Mesendoderm (in vitro differentiated cells): ENCODE results near the gene CMYA5.

Source experiments
- DNase-seq: peaks from one replicate; pipeline ENCODE4 v3.0.0; 2013
- H2AK5ac ChIP-seq: 2 replicates; pipeline ENCODE4 v1.6.1; 2013; ENCODE audit warnings: low read length, inconsistent platforms
- H2BK120ac ChIP-seq: 2 replicates; pipeline ENCODE4 v1.6.1; 2013; ENCODE audit warnings: low read depth, mild to moderate bottlenecking, low read length, moderate library complexity, mixed read lengths
- H2BK15ac ChIP-seq: replicated peaks from 2 replicates; pipeline ENCODE4 v1.6.1; 2013; ENCODE audit warnings: low read depth, mild to moderate bottlenecking, moderate library complexity
- H2BK5ac ChIP-seq: 2 replicates; pipeline ENCODE4 v1.6.1; 2013; ENCODE audit warnings: low read length, inconsistent platforms
- H3K18ac ChIP-seq: 2 replicates; pipeline ENCODE4 v1.6.1; 2013; ENCODE audit warnings: mild to moderate bottlenecking, low read length, mixed read lengths
- H3K23ac ChIP-seq: one replicate; pipeline ENCODE4 v1.6.1; 2013; ENCODE audit warnings: low read length
- H3K27ac ChIP-seq: 2 replicates; pipeline ENCODE4 v1.5.1; 2013; ENCODE audit warnings: low read depth, mild to moderate bottlenecking, inconsistent platforms, low read length, moderate library complexity
- H3K27me3 ChIP-seq: 2 replicates; pipeline ENCODE4 v1.6.1; 2013; ENCODE audit warnings: low read length, control low read depth, mild to moderate bottlenecking, inconsistent platforms; ENCODE audit not compliant: insufficient read depth, poor library complexity
- H3K36me3 ChIP-seq: 2 replicates; pipeline ENCODE4 v1.6.1; 2013; ENCODE audit warnings: low read length, inconsistent platforms; ENCODE audit not compliant: control insufficient read depth, insufficient read depth
- H3K4ac ChIP-seq: one replicate; pipeline ENCODE4 v1.6.1; 2013; ENCODE audit warnings: low read depth, mild to moderate bottlenecking, low read length, moderate library complexity
- H3K4me1 ChIP-seq: 2 replicates; pipeline ENCODE4 v1.6.1; 2013; ENCODE audit warnings: low read depth, low read length, inconsistent platforms; ENCODE audit not compliant: control insufficient read depth
- H3K4me2 ChIP-seq: 2 replicates; pipeline ENCODE4 v1.6.1; 2013; ENCODE audit warnings: low read length
- H3K4me3 ChIP-seq: 2 replicates; pipeline ENCODE4 v1.5.1; 2013; ENCODE audit warnings: mild to moderate bottlenecking, low read length
- H3K56ac ChIP-seq: one replicate; pipeline ENCODE4 v1.6.1; 2013; ENCODE audit warnings: low read length
- H3K79me1 ChIP-seq: 2 replicates; pipeline ENCODE4 v1.6.1; 2013; ENCODE audit warnings: low read length, inconsistent platforms
- H3K79me2 ChIP-seq: 2 replicates; pipeline ENCODE4 v1.6.1; 2013; ENCODE audit warnings: mild to moderate bottlenecking, low read length; ENCODE audit not compliant: control insufficient read depth, insufficient read depth
- H3K9ac ChIP-seq: 2 replicates; pipeline ENCODE4 v1.6.1; 2013; ENCODE audit warnings: low read length, inconsistent platforms
- H4K5ac ChIP-seq: one replicate; pipeline ENCODE4 v1.6.1; 2013; ENCODE audit warnings: low read length
- H4K8ac ChIP-seq: one replicate; pipeline ENCODE4 v1.6.1; 2013; ENCODE audit warnings: low read depth, mild to moderate bottlenecking, control low read depth, low read length, moderate library complexity
- WGBS: extraction: QIAGEN DNeasy Blood & Tissue Kit; methylation state at CpG from one replicate; pipeline ENCODE4 v1.1.7; 2013; ENCODE audit warnings: low lambda C conversion rate, missing lambda C conversion rate; ENCODE audit not compliant: insufficient coverage; ENCODE audit errors: extremely low coverage; 5-methylcytosine and 5-hydroxymethylcytosine counted together

CMYA5 gene

DNA sequence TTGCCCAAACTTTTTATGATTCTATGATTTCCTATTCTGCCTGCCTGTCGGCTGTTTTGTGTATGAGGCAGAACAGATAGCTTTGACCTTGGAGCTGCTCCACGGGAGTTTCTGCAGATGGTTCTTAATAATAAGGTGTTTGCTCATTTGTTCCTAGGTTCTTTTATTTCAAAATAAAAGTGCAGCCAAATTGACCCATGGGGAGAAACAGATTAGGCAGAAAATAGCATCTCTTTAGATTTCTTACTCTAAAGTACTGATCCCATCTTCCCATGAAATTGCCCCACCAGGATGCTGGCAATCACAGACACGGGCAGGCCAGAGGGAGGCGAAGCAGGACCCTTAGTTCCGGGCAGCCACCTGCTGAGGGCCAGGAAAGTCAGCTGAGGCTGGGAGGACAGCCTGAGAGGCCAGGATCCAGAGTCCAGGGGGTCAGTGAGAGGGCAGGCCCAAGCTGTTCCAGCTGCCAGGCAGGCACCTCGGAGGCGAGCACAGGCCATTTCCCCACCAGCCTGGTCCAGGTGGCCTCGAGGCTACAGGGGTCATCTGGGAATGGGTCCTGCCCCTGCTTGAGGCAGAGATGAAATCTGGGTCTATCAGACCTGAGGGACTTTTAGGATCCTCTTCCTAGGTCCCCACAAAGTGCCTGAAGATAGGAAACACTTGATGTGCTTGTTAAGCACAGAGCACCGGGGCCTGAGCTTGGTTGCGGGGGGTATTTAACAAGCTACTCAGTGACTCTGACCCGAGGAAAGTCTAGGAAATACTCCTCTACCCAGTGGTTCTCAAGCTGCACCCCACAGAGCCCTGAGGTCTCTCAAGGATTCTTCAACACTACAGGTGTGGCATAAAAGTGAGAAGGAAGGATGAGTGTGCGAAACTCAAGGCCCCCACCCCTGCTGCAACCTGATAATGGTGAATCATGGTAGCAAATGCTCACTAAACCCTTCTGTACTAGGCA, 145.4 kb downstream of the CMYA5 start:
- H2AK5ac ChIP-seq, result no peak overlapping the region
- no peak overlapping the region for H3K4me2 ChIP-seq
- no peak overlapping the region for H4K8ac ChIP-seq
- no peak overlapping the region for H3K4me3 ChIP-seq
- H4K5ac ChIP-seq, result no peak overlapping the region
- H3K56ac ChIP-seq, result no peak overlapping the region
- no peak overlapping the region for H2BK15ac ChIP-seq
- no peak overlapping the region for H3K18ac ChIP-seq
- no peak overlapping the region for H2BK5ac ChIP-seq
- no CpG with 5 or more reads among the region's 12 CpGs for WGBS
- no peak overlapping the region for H3K4ac ChIP-seq
- H3K9ac ChIP-seq, result no peak overlapping the region
- H3K27ac ChIP-seq, result no peak overlapping the region
- DNase-seq, result no peak
- no peak overlapping the region for H2BK120ac ChIP-seq
- H3K27me3 ChIP-seq, result no peaks in the 10 kb centered on the region
- H3K79me2 ChIP-seq, result no peaks in the 10 kb centered on the region
- no peaks in the 10 kb centered on the region for H3K36me3 ChIP-seq
- H3K23ac ChIP-seq, result no peak overlapping the region
- H3K79me1 ChIP-seq, result no peaks in the 10 kb centered on the region
- no peaks in the 10 kb centered on the region for H3K4me1 ChIP-seq

DNA sequence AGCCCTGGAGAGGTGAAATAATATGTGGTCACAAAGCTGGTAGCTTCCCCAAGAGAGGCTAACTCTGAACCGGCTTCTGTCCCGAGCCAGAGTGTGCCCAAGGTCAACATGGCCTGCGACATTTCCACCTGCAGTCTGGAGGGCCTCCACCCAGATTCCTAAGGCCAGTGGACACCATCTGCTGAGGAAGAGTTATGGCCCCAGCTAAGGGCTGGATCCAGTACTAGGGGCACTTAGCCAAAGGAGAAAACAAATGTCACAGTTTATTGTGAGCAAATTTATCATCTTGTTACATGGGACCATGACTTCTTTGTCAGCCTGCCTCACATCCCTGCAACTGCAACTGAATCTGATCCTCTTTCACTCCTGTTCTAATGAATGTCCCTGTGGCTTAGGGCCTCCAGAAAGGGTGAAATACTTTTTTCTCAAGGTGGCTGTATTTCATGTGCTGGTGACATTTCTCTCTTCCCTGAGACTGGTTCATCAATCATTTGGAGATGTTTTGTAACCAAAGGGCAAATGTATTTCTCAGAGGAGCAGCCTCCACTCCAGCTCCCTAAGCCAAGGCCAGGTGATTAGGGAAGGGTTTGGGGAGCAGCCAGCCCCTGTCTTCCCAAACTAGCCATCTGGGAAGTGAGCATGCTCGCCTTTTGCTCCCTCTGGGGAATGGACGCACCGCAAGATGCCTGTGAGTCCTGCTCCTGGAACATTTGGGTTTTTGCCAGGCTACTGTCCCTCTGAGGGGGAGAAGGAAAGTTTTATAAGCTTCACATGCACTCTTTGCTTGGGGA, 148.3 kb downstream of the CMYA5 start:
- H3K27ac ChIP-seq, result no peak overlapping the region
- no peak for DNase-seq
- no peaks in the 10 kb centered on the region for H3K79me2 ChIP-seq
- no peak overlapping the region for H3K4me2 ChIP-seq
- no peak overlapping the region for H4K8ac ChIP-seq
- H3K4ac ChIP-seq, result no peak overlapping the region
- H2BK5ac ChIP-seq, result no peak overlapping the region
- WGBS, result no CpG with 5 or more reads among the region's 6 CpGs
- H3K18ac ChIP-seq, result no peak overlapping the region
- H3K23ac ChIP-seq, result no peak overlapping the region
- no peak overlapping the region for H2AK5ac ChIP-seq
- H2BK15ac ChIP-seq, result no peak overlapping the region
- no peak overlapping the region for H2BK120ac ChIP-seq
- H3K4me1 ChIP-seq, result no peaks in the 10 kb centered on the region
- H4K5ac ChIP-seq, result no peak overlapping the region
- no peaks in the 10 kb centered on the region for H3K79me1 ChIP-seq
- H3K9ac ChIP-seq, result no peak overlapping the region
- H3K4me3 ChIP-seq, result no peak overlapping the region
- no peak overlapping the region for H3K56ac ChIP-seq
- no peaks in the 10 kb centered on the region for H3K36me3 ChIP-seq
- H3K27me3 ChIP-seq, result no peaks in the 10 kb centered on the region

DNA sequence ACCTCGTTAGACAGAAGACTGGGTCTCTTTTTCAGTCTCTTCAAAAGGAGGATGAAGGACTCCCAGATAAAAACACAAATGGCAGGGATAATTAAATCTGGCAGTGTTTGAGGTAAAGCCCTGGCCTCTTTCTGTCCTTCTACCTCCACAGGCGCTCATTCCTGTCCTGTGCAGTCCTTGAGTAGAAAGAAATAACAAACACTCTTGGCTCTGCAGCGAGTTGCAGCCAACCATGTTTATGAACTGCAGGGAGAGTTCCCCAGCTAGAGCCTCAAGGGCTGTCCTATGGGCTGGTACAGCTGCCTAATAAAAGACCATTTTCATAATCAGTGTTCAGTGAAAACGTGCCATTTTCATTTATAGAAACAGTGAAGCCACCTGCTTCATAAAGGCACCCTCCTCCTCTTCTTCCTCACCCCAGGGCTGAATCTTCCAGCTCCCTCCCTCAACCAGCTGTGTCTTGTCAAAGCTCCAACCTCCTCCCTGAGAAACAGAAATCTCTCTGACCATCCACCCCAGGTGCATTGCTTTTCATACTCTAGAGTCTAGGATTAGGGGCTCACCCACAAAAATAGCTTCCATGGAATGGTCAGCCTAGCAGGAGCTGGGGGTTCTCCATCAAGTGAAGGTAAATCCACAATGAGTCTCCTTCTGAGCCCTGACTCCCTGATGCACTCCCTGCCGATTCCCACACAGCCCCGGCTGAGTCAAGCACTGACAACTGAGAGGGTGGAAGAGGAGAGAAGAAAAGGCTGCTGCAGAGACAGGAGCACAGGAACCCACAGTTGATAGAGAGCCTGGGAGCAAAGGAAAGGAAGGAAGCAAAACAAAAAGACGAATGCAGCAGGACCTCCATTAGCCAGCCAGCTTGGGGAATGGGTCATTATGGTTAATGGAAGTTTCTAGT, 150.7 kb downstream of the CMYA5 start:
- no peak overlapping the region for H2AK5ac ChIP-seq
- no peak overlapping the region for H3K9ac ChIP-seq
- H3K79me2 ChIP-seq, result no peaks in the 10 kb centered on the region
- no peak overlapping the region for H3K4me2 ChIP-seq
- H2BK5ac ChIP-seq, result no peak overlapping the region
- no peaks in the 10 kb centered on the region for H3K27me3 ChIP-seq
- H4K8ac ChIP-seq, result no peak overlapping the region
- no peaks in the 10 kb centered on the region for H3K79me1 ChIP-seq
- DNase-seq, result no peak
- no peak overlapping the region for H3K27ac ChIP-seq
- H2BK15ac ChIP-seq, result no peak overlapping the region
- no CpG with 5 or more reads among the region's 7 CpGs for WGBS
- no peak overlapping the region for H3K18ac ChIP-seq
- no peaks in the 10 kb centered on the region for H3K4me1 ChIP-seq
- no peak overlapping the region for H3K23ac ChIP-seq
- no peak overlapping the region for H3K56ac ChIP-seq
- no peak overlapping the region for H3K4ac ChIP-seq
- no peak overlapping the region for H4K5ac ChIP-seq
- no peak overlapping the region for H3K4me3 ChIP-seq
- no peaks in the 10 kb centered on the region for H3K36me3 ChIP-seq
- H2BK120ac ChIP-seq, result no peak overlapping the region

DNA sequence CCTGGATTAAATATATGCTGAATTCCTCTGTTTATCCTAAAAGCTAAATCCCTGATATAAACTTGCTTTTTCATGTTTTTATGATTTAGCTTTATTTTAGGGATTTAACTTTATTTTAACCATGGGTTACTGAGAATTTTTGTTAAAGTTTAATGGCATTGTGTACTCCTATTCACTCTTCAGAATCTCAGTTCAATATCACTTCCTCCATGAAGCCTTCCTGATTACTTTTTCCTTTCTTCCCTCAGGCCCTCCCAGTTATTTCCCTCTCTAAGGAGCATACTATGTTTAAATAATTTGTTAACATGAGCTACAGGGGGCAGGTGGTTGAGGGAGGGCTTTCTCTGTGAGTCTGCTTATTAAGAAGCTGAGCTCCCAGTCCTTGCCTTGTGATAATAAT, 151.5 kb downstream of the CMYA5 start:
- Histone ChIP-seq H3K27ac (no peak overlapping the region), H3K79me1 (no peaks in the 10 kb centered on the region), H3K4me1 (no peaks in the 10 kb centered on the region), H3K4ac (no peak overlapping the region), H2BK5ac (no peak overlapping the region), H3K9ac (no peak overlapping the region), H2AK5ac (no peak overlapping the region), H4K8ac (no peak overlapping the region), H3K36me3 (no peaks in the 10 kb centered on the region), H3K4me3 (no peak overlapping the region), H4K5ac (no peak overlapping the region), H2BK15ac (no peak overlapping the region), H3K23ac (no peak overlapping the region), H3K27me3 (no peaks in the 10 kb centered on the region), H3K4me2 (no peak overlapping the region), H3K18ac (no peak overlapping the region), H3K79me2 (no peaks in the 10 kb centered on the region), H2BK120ac (no peak overlapping the region), H3K56ac (no peak overlapping the region)
- DNase-seq, result no peak

DNA sequence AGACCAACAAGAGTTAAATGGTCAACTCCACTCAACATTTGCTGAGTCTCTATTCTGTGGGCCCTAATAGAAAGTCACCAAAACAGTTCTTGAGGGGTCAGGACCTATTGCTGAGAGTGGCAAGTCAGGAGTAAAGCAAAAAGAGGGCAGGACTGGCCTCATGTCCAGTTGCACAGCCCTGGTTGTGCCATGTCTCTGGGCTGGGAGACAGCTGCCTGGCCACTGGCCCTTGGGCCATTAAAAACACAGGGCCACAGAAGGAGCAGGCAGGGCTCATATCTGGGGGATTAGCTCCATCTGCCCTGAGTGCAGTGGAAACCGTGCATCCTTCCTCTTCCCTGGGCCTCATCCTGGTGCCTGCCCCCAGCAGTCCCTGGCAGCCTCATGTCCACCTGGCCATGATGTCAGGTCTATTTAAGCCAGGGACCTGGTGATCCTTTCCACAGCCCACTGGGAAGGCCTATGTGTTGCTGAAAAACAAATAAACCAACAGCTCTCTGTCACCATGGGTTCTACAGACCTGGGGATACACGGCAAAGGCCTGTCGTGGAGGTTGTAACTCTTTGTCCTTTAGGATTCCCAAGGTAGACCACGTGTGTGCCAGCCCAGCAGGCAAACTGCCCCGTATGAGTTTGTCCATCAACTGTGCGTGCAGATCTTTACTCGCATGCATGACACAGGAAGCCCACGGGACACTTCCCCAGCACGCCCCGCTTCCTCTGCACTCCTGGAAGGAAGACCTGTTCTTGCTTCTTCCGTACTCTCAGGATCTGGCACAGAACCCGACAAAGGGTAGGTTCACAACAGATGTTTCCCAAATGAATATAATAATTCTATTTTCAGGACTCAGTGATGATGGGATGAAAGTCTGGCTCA, 152.6 kb downstream of the CMYA5 start:
- H2BK120ac ChIP-seq, result no peak overlapping the region
- no peak overlapping the region for H3K23ac ChIP-seq
- no peak overlapping the region for H3K4me2 ChIP-seq
- no peak overlapping the region for H4K8ac ChIP-seq
- no peaks in the 10 kb centered on the region for H3K4me1 ChIP-seq
- no peaks in the 10 kb centered on the region for H3K36me3 ChIP-seq
- H3K79me1 ChIP-seq, result no peaks in the 10 kb centered on the region
- no peak overlapping the region for H2BK5ac ChIP-seq
- no CpG with 5 or more reads among the region's 12 CpGs for WGBS
- no peaks in the 10 kb centered on the region for H3K79me2 ChIP-seq
- no peak overlapping the region for H3K4me3 ChIP-seq
- H3K9ac ChIP-seq, result no peak overlapping the region
- no peak for DNase-seq
- no peak overlapping the region for H3K18ac ChIP-seq
- no peak overlapping the region for H3K56ac ChIP-seq
- H3K4ac ChIP-seq, result no peak overlapping the region
- no peaks in the 10 kb centered on the region for H3K27me3 ChIP-seq
- H4K5ac ChIP-seq, result no peak overlapping the region
- H2AK5ac ChIP-seq, result no peak overlapping the region
- H2BK15ac ChIP-seq, result no peak overlapping the region
- H3K27ac ChIP-seq, result no peak overlapping the region
